Body of pancreas (tissue), 4 donors: Measurements from ENCODE around the gene SIM1. TPM values are rescaled to one million over a fixed set of nuclear protein-coding genes. Genes with fewer than 3 reads are reported as not detected.
A peak's percentile ranks its signal among the peaks of the same experiment; 100 is the strongest.

Source experiments
- ATAC-seq: fragments of 150-250 bp; one replicate; pipeline ENCODE4 v1.9.1; 2016
- DNase-seq, 4 donors: peaks; one replicate each; pipeline ENCODE4 v3.0.0-alpha.2; 2019
- H3K27ac ChIP-seq, 4 donors: fragments of 200-600 bp; sonication (generic); 1 replicate in 3 of 4; 2 replicates in 1 of 4; pipeline versions ENCODE4 v1.5.1 to v1.6.1; 2016 to 2019; ENCODE audit warnings: mild to moderate bottlenecking in 1 of 4, mixed read lengths in 1 of 4, moderate library complexity in 1 of 4
- H3K27me3 ChIP-seq, 2 donors: fragments of 200-600 bp; sonication (generic); one replicate each; pipeline ENCODE4 v1.6.0; 2016; ENCODE audit warnings: mild to moderate bottlenecking in 1 of 2
- H3K36me3 ChIP-seq, 2 donors: fragments of 200-600 bp; sonication (generic); replicated peaks in 1 of 2; 2 replicates each; pipeline ENCODE4 v1.5.1; 2016; ENCODE audit warnings: low read depth in 2 of 2; ENCODE audit not compliant: insufficient read depth in 1 of 2
- H3K4me1 ChIP-seq: fragments of 200-600 bp; sonication (generic); one replicate; pipeline ENCODE4 v1.6.0; 2016
- H3K4me3 ChIP-seq, 2 donors: fragments of 200-600 bp; sonication (generic); 1 replicate in 1 of 2; 2 replicates in 1 of 2; pipeline ENCODE4 v1.5.1; 2016 to 2019
- H3K9me3 ChIP-seq, 3 donors: fragments of 200-600 bp; sonication (generic); 1 replicate in 2 of 3; 2 replicates in 1 of 3; pipeline ENCODE4 v1.5.1; 2016
- CTCF ChIP-seq, 7 experiments: fragments of 450-650 bp in 4 of 7; fragments of 200-600 bp in 3 of 7; sonication (generic) in 3 of 7; IDR thresholded peaks; one replicate each; pipeline ENCODE4 v1.5.1; 2016 to 2019; ENCODE audit warnings: antibody characterized with exemption in 7 of 7
- POLR2A ChIP-seq, 3 donors: fragments of 450-650 bp; IDR thresholded peaks; one replicate each; pipeline ENCODE4 v1.6.1; 2016; ENCODE audit warnings: antibody characterized with exemption in 3 of 3, mild to moderate bottlenecking in 2 of 3
- WGBS, 2 donors: methylation state at CpG; one replicate each; pipeline ENCODE4 v1.1.5; 2017; 5-methylcytosine and 5-hydroxymethylcytosine counted together
- intact Hi-C: fragments of 100-400 bp; cut with DNase I; formaldehyde crosslinking; loops from one replicate; pipeline ENCODE4 v1.15.1; 2023
- total RNA-seq, 2 donors: library from RNA; depleted of rRNA; stranded (reverse); fragments of >200 nt; gene quantifications; one replicate each; pipeline ENCODE4 v1.1.0, GENCODE V29; 2016

SIM1 gene
- total RNA-seq, 2 donors from 2014 or later = 3.6 to 6.9 TPM

GRCh38 chr6:100447900-100448748 is 16.6 kb downstream of the SIM1 start:
- 54 to 88% methylated on average over 40 to 47 of the region's 47 CpGs for WGBS, 2 donors
- no peak overlapping the region for H3K27ac ChIP-seq
- no peak for TF ChIP-seq POLR2A (IDR thresholded peaks at IDR 0.05)
- intact Hi-C loops = no loop called here
- DNase-seq (no peak), ATAC-seq (no peak)
- H3K27me3 ChIP-seq = no peaks in the 10 kb centered on the region
- no peak overlapping the region for H3K4me3 ChIP-seq
- no peaks in the 10 kb centered on the region for H3K4me1 ChIP-seq
- no peaks in the 10 kb centered on the region for H3K9me3 ChIP-seq
- H3K36me3 ChIP-seq = no peaks in the 10 kb centered on the region

DNA sequence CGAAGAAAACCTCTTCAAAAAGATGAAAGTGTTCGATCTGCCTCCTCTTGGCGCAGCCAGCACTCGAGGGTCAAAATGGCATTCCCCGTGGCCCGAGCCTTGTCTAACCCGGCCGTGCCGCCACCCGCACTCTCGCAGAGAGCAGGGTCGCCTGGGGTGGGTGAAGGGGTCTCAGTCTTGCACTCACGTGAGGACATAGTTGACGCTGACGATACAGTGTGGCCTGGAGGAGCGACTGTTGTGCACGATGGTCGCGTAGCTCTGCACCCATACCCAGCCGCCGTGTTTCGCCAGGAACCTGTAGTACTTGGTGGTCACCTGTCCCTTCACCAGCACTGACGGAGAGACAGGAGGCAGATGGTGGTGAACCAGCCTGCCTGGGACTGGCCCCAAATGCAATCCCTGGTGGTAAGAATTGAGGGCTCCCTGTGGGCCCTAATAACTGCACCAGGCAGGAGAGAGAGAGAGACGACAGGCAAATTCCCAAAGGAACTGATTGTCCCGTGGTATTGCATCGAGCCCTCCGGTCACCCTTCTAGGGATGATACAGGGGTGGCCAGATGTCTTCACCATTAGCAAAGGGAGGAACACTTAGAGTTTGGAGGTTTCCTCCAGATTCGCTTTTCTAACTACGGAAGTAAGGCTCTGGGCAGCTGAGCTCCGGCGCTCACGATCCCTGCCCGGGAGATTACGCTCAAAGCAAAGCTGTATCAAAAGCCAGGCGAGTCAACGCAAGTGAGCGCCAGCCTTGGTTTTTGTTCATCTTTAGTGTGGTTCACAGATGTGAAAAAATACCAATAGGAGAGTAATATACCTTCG is 17.4 kb downstream of the SIM1 start:
- ATAC-seq (no peak), DNase-seq (no peak)
- intact Hi-C loops = no loop called here
- Histone ChIP-seq H3K4me1 (no peaks in the 10 kb centered on the region), H3K36me3 (no peaks in the 10 kb centered on the region), H3K27ac (peak overlapping the region in 1 of 4 donors; percentile 61), H3K9me3 (no peaks in the 10 kb centered on the region), H3K27me3 (no peaks in the 10 kb centered on the region), H3K4me3 (no peak overlapping the region)
- TF ChIP-seq POLR2A (IDR thresholded peaks at IDR 0.05) (no peak), CTCF (IDR thresholded peaks at IDR 0.05) (no peak)
- WGBS, 2 donors = 48 to 72% methylated on average over 37 to 38 of the region's 38 CpGs

GRCh38 chr6:100446115-100447080 is 18.3 kb downstream of the SIM1 start:
- ATAC-seq (peak; percentile 58), DNase-seq (peak in 1 of 4 donors; percentile 49)
- Histone ChIP-seq H3K4me3 (no peak overlapping the region), H3K4me1 (no peaks in the 10 kb centered on the region), H3K27me3 (no peaks in the 10 kb centered on the region), H3K36me3 (no peaks in the 10 kb centered on the region), H3K27ac (peak overlapping the region in 3 of 4 donors; percentile 38 to 61 (median 39)), H3K9me3 (no peaks in the 10 kb centered on the region)
- WGBS, 2 donors = 18 to 37% methylated on average over 23 of the region's 23 CpGs
- intact Hi-C loops = no loop called here
- no peak for TF ChIP-seq CTCF (IDR thresholded peaks at IDR 0.05)
- no peak for TF ChIP-seq POLR2A (IDR thresholded peaks at IDR 0.05)

- intact Hi-C loops = no loop called here
- Histone ChIP-seq H3K9me3 (no peaks in the 10 kb centered on the region), H3K27ac (peak overlapping the region in 1 of 4 donors; percentile 61), H3K4me3 (no peak overlapping the region), H3K4me1 (no peaks in the 10 kb centered on the region), H3K36me3 (no peaks in the 10 kb centered on the region), H3K27me3 (no peaks in the 10 kb centered on the region)
- ATAC-seq (no peak), DNase-seq (no peak)
- 62 to 69% methylated on average over 3 of the region's 3 CpGs for WGBS, 2 donors
- TF ChIP-seq POLR2A (IDR thresholded peaks at IDR 0.05) = no peak
- TF ChIP-seq CTCF (IDR thresholded peaks at IDR 0.05) = no peak
These were observed 19.2 kb downstream of the SIM1 start for GRCh38 chr6:100445512-100445911.
